Stimulated activated naive CD4-positive, alpha-beta T cell (primary cell): ENCODE data around the gene CEP70.
"Not testable (repeated sequence)": the region's sequence is repeated elsewhere in the genome, so short reads cannot be mapped to it uniquely, and the experiment has no call there.

Source experiments
- DNase-seq, 6 experiments: peaks; one replicate each; lab custom pipeline; 2025; lab: John Stamatoyannopoulos, UW

CEP70 gene

GRCh38 chr3:138593488-138594149, 441 bp downstream of the CEP70 start:
- no peak for DNase-seq

GRCh38 chr3:138591392-138591791, 2.7 kb downstream of the CEP70 start:
- no peak for DNase-seq

- no peak for DNase-seq
Measured at GRCh38 chr3:138588445-138588844, 5.6 kb downstream of the CEP70 start.

- DNase-seq, result no peak
Measured at GRCh38 chr3:138587374-138587773, 6.7 kb downstream of the CEP70 start.

GRCh38 chr3:138578961-138579574, 15.0 kb downstream of the CEP70 start:
- DNase-seq, result no peak

- DNase-seq, result no peak
Measured at GRCh38 chr3:138578141-138578540, 15.9 kb downstream of the CEP70 start.

GRCh38 chr3:138573138-138573537, 20.9 kb downstream of the CEP70 start:
- DNase-seq, result no peak

- DNase-seq, result not testable (repeated sequence)
Measured at GRCh38 chr3:138569624-138570023, 24.4 kb downstream of the CEP70 start.

- no peak for DNase-seq
Measured at GRCh38 chr3:138569090-138569489, 25.0 kb downstream of the CEP70 start.

GRCh38 chr3:138567403-138567802, 26.7 kb downstream of the CEP70 start:
- no peak for DNase-seq

- DNase-seq, result not testable (repeated sequence)
Measured at GRCh38 chr3:138566293-138566692, 27.8 kb downstream of the CEP70 start.

GRCh38 chr3:138562902-138563301, 31.2 kb downstream of the CEP70 start:
- not testable (repeated sequence) for DNase-seq

- DNase-seq, result no peak
Measured at GRCh38 chr3:138560501-138560900, 33.6 kb downstream of the CEP70 start.

GRCh38 chr3:138559134-138559533, 34.9 kb downstream of the CEP70 start:
- no peak for DNase-seq

- not testable (repeated sequence) for DNase-seq
Measured at GRCh38 chr3:138554775-138555174, 39.3 kb downstream of the CEP70 start.

GRCh38 chr3:138550958-138551357, 43.1 kb downstream of the CEP70 start:
- DNase-seq, result not testable (repeated sequence)

- no peak for DNase-seq
Measured at GRCh38 chr3:138549179-138549977, 44.7 kb downstream of the CEP70 start.

GRCh38 chr3:138547342-138547975, 46.6 kb downstream of the CEP70 start:
- DNase-seq, result no peak

GRCh38 chr3:138544546-138544945, 49.5 kb downstream of the CEP70 start:
- DNase-seq, result no peak

GRCh38 chr3:138542977-138543376, 51.1 kb downstream of the CEP70 start:
- no peak for DNase-seq

GRCh38 chr3:138539352-138539751, 54.7 kb downstream of the CEP70 start:
- no peak for DNase-seq

- not testable (repeated sequence) for DNase-seq
Measured at GRCh38 chr3:138521445-138521844, 72.6 kb downstream of the CEP70 start.
